HG03025 (cell line): ENCODE data around the gene VAT1L.

ENCODE experiments used
- ATAC-seq: cut with Tn5 transposase; IDR thresholded peaks from one replicate; pipeline ENCODE4 v1.9.1; 2021; ENCODE audit warnings: mild to moderate bottlenecking, moderate library complexity; ENCODE audit not compliant: unreplicated experiment, low FRiP score

The VAT1L gene

GRCh38 chr16:77905374-77905920 is 117.1 kb downstream of the VAT1L start:
- ATAC-seq, result no peak

DNA sequence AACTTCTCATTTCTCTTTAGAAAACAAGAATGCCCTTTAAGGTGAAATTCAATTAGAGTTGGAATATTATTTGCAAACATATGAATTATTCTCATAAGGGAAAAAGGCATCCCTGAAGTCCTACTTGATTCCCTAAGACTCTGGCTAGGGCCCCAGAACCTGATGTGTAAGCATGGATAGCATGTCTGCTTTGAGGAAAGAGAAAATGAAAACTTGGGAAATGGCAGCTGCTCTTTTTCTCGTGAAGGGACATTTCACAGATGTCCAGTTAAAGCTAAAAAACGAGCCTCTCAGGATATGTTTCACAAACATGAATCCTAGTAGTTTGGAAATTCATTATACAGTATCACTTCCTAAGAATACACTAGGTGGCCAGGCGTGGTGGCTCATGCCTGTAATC is 121.7 kb downstream of the VAT1L start:
- no peak for ATAC-seq

DNA sequence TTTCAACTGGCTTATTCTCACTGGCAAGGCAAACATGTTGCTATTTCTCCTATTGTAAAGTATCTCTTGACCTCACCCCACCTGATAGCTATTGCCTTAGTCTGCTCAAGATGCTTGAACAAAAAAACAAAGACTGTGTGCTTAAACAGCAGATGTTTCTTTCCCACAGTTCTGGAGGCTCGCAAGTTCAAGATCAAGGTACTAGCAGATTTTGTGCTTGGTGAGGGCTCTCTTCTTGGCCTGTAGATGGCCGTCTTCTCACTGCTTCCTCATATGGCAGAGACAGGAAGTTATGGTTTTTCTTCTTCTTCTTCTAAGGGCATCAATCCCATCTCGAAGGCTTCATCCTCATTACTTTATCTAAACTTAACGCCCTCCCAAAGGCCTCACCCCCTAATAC is 124.3 kb downstream of the VAT1L start:
- ATAC-seq, result no peak

DNA sequence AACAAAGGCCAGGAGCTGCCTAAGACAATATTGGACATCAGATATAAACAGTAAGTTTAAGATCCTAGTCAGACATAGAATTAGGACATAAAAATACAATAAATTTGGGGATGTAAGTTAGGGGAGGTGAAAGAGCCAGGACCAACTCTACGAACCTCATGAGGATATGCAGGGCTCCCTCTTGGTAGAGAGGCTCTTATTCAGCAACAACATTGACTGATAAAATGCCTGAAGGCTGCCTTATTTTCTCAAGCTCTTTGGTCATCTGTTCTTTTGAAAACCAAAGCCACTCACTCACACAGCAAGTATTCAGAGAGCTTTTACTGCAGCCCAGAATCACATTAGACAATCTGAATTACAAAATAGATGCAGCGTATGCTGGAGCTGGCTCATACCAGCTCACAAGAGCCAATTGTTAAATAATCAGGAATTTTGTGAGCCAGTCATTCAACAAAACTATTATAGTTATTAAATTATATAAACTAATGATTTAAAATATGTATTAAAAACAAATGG is 125.4 kb downstream of the VAT1L start:
- no peak for ATAC-seq

DNA sequence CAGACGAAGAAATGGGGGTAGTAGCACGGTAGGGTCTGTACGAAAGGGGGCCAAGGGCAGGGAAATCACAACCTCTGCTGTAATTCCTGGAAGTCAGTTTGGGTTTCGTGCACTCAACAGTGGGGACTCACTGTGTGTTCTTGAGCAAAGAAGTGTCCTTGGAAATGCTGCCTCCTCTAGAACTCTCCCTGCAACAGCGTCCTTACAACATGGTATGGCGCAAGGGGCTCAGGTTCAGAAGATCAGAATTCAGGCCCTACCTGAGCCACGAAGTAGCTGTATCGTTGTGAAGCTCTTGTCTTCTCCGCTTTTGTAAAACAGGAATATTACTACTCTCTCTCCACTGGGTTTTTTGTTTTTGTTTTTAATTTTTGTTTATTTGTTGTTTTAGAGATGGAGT is 127.7 kb downstream of the VAT1L start:
- ATAC-seq, result no peak

GRCh38 chr16:77917971-77918370 is 129.6 kb downstream of the VAT1L start:
- no peak for ATAC-seq

- ATAC-seq, result no peak
These were observed 130.7 kb downstream of the VAT1L start for GRCh38 chr16:77918809-77919707.

- no peak for ATAC-seq
These were observed 131.5 kb downstream of the VAT1L start for GRCh38 chr16:77919761-77920415.

DNA sequence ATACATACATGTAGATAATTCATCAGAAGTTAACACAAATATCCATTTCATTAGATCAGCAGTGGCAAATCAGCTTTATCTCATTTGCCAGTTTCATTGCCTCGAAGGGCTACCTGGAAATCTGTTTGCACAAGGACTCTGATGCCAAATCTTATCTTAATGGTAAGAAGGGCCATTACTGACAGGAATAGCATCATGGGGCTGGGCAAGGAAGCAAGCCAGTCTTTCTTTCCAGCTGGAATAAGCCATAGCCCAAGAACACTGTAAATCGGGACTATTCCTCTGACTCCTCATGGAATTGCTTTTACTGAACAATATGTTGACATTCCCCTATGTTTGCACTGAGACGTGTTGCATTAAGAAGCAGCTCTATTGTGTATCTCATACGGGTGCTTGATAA is 132.6 kb downstream of the VAT1L start:
- ATAC-seq, result no peak

- no peak for ATAC-seq
These were observed 133.9 kb downstream of the VAT1L start for GRCh38 chr16:77922228-77922754.

DNA sequence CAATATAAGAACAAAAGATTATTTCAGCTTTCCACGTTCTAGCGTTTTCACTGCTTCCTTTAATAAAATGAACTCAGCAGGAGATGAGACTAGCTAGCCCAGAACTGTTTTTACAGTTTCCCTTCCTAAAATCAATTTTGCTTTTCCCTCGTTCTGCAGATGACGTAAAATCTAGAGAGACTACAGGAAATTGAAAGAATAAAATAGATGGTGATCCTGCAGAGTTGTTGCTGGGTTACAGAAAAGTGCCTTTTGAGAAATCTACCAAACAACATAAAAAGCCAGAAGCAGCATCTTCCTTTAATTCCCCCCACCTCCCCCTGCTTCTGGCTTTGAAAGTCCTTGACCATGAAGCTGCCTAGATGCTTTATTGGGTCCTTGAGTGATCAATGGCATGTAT is 137.2 kb downstream of the VAT1L start:
- no peak for ATAC-seq

DNA sequence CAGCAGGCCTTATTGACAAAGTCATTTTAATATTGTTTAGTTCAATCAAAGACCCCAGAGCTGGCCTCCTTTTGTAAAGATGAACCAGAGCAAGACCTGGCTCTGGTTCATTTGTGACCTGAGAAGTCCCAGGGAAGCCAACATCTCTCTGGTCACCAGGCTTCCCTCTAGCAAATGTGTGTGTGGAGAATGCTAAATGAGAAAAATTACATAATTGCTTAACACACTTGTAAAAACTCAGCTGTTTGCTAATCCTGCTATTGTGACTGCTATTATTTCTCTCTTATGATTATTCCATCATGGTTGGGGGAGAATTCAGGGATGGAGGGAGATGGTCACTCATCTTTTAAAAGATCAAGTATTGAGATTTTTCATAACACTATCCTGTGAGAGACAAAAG is 139.7 kb downstream of the VAT1L start:
- ATAC-seq, result no peak

DNA sequence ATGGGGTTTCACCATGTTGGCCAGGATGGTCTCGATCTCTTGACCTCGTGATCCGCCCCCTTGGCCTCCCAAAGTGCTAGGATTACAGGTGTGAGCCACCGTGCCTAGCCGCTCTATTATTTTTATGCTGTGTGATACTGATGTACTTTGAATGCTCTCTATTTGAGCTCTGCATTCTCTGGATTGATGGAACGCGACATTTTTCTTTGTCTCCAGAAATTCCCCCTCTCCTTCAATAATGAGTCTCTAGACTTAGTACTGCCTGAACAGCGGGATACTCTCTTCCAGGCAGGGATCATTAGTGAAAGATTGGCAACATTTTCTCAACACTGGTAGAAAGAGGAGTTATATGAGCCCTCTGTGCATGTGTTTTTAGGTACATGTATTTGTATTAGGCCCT is 140.6 kb downstream of the VAT1L start:
- ATAC-seq, result no peak

DNA sequence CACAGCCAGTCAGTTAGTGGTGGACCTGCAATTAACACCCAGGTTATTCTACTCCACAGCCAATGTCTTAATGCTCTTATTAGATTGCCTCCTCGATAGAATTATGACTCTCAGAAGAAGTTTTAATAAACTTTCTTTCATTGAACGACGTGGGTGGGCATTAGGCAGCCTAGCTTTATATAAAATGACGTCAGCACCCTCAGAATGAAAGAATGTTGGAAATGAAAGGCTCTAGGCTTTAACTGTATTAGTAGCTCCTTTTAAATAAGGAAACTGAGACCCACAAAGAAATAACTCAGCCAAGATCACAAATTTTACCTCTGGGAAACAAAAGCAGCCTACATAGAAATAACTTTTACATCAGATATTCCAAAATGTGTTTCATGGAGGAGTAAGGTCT is 142.7 kb downstream of the VAT1L start:
- ATAC-seq, result no peak

- ATAC-seq, result no peak
These were observed 149.2 kb downstream of the VAT1L start for GRCh38 chr16:77937473-77938149.

GRCh38 chr16:77938913-77939312 is 150.5 kb downstream of the VAT1L start:
- no peak for ATAC-seq

- ATAC-seq, result no peak
These were observed 151.6 kb downstream of the VAT1L start for GRCh38 chr16:77939968-77940367.

DNA sequence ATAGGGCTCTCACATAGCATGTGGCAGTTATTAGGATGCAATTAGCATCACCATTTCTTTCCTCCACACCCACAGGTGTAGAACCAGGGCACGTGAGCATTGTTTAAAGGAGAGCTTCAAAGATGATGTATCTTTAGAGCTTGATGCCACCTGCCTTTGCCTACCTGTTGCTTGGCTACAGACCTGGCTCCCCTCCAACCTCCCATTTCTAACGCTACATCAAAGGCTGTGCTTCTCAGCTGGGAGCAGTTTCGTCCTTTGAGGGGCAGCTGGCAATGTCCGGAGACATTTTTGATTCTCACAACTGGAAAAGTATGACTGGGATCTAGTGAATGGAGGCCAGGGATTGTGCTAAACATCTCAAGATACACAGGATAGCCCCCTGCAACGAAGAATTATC is 155.4 kb downstream of the VAT1L start:
- no peak for ATAC-seq

GRCh38 chr16:77944631-77945030 is 156.3 kb downstream of the VAT1L start:
- ATAC-seq, result no peak

DNA sequence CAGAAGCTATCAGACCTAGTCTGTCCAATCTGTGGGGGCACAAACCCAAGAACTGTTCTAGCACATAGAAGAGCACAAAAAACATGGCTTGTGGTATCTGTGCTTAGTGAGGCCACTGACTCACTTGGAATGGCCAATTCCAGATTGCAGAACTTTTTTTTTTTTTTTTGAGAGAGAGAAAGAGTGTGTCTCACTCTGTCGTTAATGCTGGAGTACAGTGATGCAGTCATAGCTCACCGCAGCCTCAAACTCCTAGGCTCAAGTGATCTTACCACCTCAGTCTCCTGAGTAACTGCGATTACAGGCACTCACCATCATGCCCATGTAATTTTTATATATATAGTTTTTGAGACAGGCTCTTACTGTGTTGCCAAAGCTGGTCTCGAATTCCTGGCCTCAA is 156.8 kb downstream of the VAT1L start:
- ATAC-seq, result no peak

GRCh38 chr16:77946823-77947222 is 158.5 kb downstream of the VAT1L start:
- no peak for ATAC-seq
